Bronchial epithelial cell (primary cell): ENCODE measurements around the gene ARHGAP31. TPM values are rescaled to one million over a fixed set of nuclear protein-coding genes. Genes with fewer than 3 reads are reported as not detected.

Experiments used
- DNase-seq: peaks from one replicate; pipeline ENCODE4 v3.0.0-alpha.2; 2010; ENCODE audit warnings: low read depth
- FAIRE-seq: peaks from 2 replicates; lab custom pipeline; 2011; peaks lifted over from hg19 to GRCh38; lab: Jason Lieb, UNC
- H3K27me3 ChIP-seq: 2 replicates; pipeline ENCODE4 v1.5.1; 2011; ENCODE audit warnings: low read length; ENCODE audit not compliant: control insufficient read depth, insufficient read depth
- H3K36me3 ChIP-seq: 2 replicates; pipeline ENCODE4 v1.5.1; 2011; ENCODE audit warnings: low read length; ENCODE audit not compliant: control insufficient read depth, insufficient read depth
- H3K4me3 ChIP-seq: 2 replicates; pipeline ENCODE4 v1.5.1; 2011; ENCODE audit warnings: mild to moderate bottlenecking, low read depth, low read length, control low read depth
- total RNA-seq: library from RNA; depleted of rRNA; stranded (reverse); fragments of >200 nt; gene quantifications from 2 replicates; pipeline ENCODE4 v1.2.1, GENCODE V29; 2014
- TF ChIP-seq, protein P1 (sequence below): IDR thresholded peaks from 2 replicates; pipeline ENCODE4 v1.5.1; 2011; ENCODE audit warnings: mild to moderate bottlenecking, moderate library complexity, low read length, control low read depth, inconsistent platforms; ENCODE audit not compliant: insufficient read depth, severe bottlenecking

The ARHGAP31 gene
- total RNA-seq, 1 donor from 2014 or later, result 0.26 TPM

- FAIRE-seq (no peak), DNase-seq (no peak)
- H3K36me3 ChIP-seq, result no peaks in the 10 kb centered on the region
- TF ChIP-seq, protein P1, sequence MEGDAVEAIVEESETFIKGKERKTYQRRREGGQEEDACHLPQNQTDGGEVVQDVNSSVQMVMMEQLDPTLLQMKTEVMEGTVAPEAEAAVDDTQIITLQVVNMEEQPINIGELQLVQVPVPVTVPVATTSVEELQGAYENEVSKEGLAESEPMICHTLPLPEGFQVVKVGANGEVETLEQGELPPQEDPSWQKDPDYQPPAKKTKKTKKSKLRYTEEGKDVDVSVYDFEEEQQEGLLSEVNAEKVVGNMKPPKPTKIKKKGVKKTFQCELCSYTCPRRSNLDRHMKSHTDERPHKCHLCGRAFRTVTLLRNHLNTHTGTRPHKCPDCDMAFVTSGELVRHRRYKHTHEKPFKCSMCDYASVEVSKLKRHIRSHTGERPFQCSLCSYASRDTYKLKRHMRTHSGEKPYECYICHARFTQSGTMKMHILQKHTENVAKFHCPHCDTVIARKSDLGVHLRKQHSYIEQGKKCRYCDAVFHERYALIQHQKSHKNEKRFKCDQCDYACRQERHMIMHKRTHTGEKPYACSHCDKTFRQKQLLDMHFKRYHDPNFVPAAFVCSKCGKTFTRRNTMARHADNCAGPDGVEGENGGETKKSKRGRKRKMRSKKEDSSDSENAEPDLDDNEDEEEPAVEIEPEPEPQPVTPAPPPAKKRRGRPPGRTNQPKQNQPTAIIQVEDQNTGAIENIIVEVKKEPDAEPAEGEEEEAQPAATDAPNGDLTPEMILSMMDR, result no peak
- no peaks in the 10 kb centered on the region for H3K27me3 ChIP-seq
- no peak overlapping the region for H3K4me3 ChIP-seq
Measured at GRCh38 chr3:119279584-119280243, 14.5 kb upstream of the ARHGAP31 start.

DNA sequence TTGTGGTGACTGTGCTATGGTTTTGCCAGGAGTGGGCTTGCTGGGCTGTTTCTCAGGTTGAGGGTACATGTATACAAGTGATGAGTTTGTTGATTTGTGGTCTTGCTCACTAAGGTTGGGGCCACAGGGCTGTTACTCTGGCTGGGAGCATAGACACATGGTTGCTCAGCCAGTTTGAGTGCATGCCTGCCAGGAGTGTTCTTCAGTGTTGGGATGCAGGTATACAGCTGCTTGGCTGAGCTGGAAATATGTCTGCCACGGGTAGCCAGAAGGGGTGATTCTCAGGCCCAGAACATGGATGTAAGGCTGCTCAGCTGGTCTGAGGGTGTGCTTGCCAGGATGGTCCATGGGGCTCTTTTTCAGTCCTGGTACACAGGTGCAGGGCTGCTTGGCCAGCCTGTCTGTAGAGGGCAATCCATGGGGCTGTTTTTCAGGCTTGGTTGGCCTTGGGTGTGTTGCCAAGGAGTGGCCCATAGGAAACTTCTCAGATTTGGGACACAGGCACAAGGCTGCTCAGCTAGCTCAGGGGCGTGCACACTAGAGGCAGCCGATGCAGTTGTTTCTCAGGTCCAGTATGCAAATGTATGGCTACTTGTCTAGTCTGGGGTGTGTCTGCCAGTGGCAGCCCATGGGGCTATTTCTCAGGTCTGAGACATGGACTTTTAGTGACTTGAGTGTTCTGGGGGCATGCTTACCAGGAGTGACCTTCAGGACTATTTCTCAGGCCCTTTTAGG lies 5.3 kb upstream of the ARHGAP31 start:
- Histone ChIP-seq H3K4me3 (no peak overlapping the region), H3K36me3 (no peaks in the 10 kb centered on the region), H3K27me3 (no peaks in the 10 kb centered on the region)
- TF ChIP-seq, protein P1, result no peak
- DNase-seq, result no peak
- no peak for FAIRE-seq

GRCh38 chr3:119289404-119289770 lies 4.8 kb upstream of the ARHGAP31 start:
- FAIRE-seq (no peak), DNase-seq (no peak)
- TF ChIP-seq, protein P1, result no peak

DNA sequence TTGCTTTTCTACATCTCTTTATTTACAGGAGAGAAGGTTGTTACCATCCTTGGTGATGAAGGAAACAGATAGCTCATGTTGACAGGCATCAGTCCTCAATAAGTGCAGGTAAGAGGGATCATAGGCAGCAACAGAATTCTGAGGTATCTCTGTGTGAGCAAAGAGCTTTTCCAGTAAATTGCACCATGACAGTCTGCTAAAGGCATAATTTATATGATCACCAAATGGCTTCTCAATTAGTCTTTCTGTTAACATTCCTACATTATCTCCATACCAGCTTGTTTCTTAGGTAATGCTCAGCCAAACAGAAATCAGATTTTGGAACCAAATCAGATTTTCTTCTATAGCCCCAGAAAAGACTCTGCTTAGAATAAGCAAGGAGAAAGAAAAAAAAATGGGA lies 3.6 kb upstream of the ARHGAP31 start:
- DNase-seq (no peak), FAIRE-seq (no peak)
- TF ChIP-seq, protein P1, result no peak
- H3K27me3 ChIP-seq, result no peaks in the 10 kb centered on the region
- H3K36me3 ChIP-seq, result no peaks in the 10 kb centered on the region
- H3K4me3 ChIP-seq, result no peak overlapping the region

More at GRCh38 chr3:119289404-119289770, 4.8 kb upstream of the ARHGAP31 start:
- no peaks in the 10 kb centered on the region for H3K27me3 ChIP-seq
- no peaks in the 10 kb centered on the region for H3K36me3 ChIP-seq
- no peak overlapping the region for H3K4me3 ChIP-seq

DNA sequence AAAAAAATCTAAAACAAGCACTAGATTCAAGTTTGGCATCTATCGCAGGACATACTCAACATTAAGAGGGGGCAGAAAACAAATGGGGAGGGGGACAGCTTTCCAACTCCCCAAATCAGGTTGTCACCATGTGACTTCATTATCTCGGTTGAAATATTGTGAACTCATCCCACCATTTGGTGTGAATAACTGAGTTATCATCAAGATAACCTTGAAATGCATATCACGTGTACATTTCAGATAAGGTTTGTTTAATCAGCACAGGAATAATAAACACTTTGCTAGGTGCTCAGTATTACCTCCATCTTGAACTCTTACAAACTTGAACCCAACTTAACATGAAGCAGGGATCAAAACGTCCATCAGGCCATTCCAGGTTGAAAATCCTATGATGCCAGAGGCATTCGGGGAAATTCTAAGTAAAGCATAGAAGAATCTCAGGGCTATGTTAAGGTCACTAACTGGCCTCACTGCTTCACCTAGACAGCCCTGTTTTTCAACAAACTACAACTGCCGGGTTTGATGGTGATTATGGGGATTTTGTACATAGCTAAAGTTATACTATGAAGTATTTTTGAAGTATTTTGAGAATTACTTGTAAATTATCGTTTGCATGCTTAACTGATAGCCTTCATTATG lies 3.0 kb upstream of the ARHGAP31 start:
- no peaks in the 10 kb centered on the region for H3K36me3 ChIP-seq
- TF ChIP-seq, protein P1, result no peak
- DNase-seq (no peak), FAIRE-seq (no peak)
- H3K27me3 ChIP-seq, result no peaks in the 10 kb centered on the region
- H3K4me3 ChIP-seq, result no peak overlapping the region
